Measurements from ENCODE around the gene PDE4D. TPM values are rescaled to one million over a fixed set of nuclear protein-coding genes. Genes with fewer than 3 reads are reported as not detected.
A peak's percentile ranks its signal among the peaks of the same experiment; 100 is the strongest.

The PDE4D gene
- total and polyA plus RNA-seq, 4 donors, result 12.8 to 167 (median 44.5) TPM

GRCh38 chr5:59354274-59354673 lies 539.3 kb downstream of the PDE4D start:
- Histone ChIP-seq H3K27ac (ENCODE audit: low read depth in 1 of 2, low read length in 1 of 2) (no peak overlapping the region), H3K4me3 (no peak overlapping the region), H3K27me3 (ENCODE audit: control insufficient read depth in 3 of 3, insufficient read depth in 3 of 3, low read length in 2 of 3) (no peaks in the 10 kb centered on the region), H3K9ac (ENCODE audit: insufficient read depth in 1 of 2, low read length in 2 of 2) (no peak overlapping the region), H3K36me3 (ENCODE audit: control insufficient read depth in 4 of 4, insufficient read depth in 4 of 4, low read length in 4 of 4) (peaks cover 0 to 1% (median 0%) of the 10 kb centered on the region in 4 donors), H3K4me1 (ENCODE audit: control insufficient read depth in 5 of 5, insufficient read depth in 5 of 5, low read length in 5 of 5) (peaks cover 4 to 66% (median 26%) of the 10 kb centered on the region in 5 donors), H3K9me3 (ENCODE audit: control insufficient read depth in 4 of 4, insufficient read depth in 3 of 4, low read length in 3 of 4) (no peaks in the 10 kb centered on the region)
- DNase-seq, result no peak
- no peak for ATAC-seq (ENCODE audit: insufficient read depth, low FRiP score)
- 89 to 98% methylated on average over 5 of the region's 5 CpGs for WGBS, 2 donors
- no peak for TF ChIP-seq CTCF (IDR thresholded peaks at IDR 0.05; ENCODE audit: control extremely low read depth, extremely low read depth)

GRCh38 chr5:59351076-59351794 lies 542.3 kb downstream of the PDE4D start:
- peak; percentile 63 to 94 (median 93) for DNase-seq
- 51 to 65% methylated on average over 4 of the region's 4 CpGs for WGBS, 2 donors
- Histone ChIP-seq H3K4me3 (no peak overlapping the region), H3K27ac (ENCODE audit: low read depth in 1 of 2, low read length in 1 of 2) (no peak overlapping the region), H3K9ac (ENCODE audit: insufficient read depth in 1 of 2, low read length in 2 of 2) (no peak overlapping the region), H3K4me1 (ENCODE audit: control insufficient read depth in 5 of 5, insufficient read depth in 5 of 5, low read length in 5 of 5) (peaks cover 0 to 45% (median 5%) of the 10 kb centered on the region in 5 donors), H3K27me3 (ENCODE audit: control insufficient read depth in 3 of 3, insufficient read depth in 3 of 3, low read length in 2 of 3) (no peaks in the 10 kb centered on the region), H3K9me3 (ENCODE audit: control insufficient read depth in 4 of 4, insufficient read depth in 3 of 4, low read length in 3 of 4) (no peaks in the 10 kb centered on the region), H3K36me3 (ENCODE audit: control insufficient read depth in 4 of 4, insufficient read depth in 4 of 4, low read length in 4 of 4) (peaks cover 0 to 1% (median 0%) of the 10 kb centered on the region in 4 donors)
- no peak for TF ChIP-seq CTCF (IDR thresholded peaks at IDR 0.05; ENCODE audit: control extremely low read depth, extremely low read depth)
- no peak for ATAC-seq (ENCODE audit: insufficient read depth, low FRiP score)

GRCh38 chr5:59348189-59348588 lies 545.3 kb downstream of the PDE4D start:
- Histone ChIP-seq H3K9ac (ENCODE audit: insufficient read depth in 1 of 2, low read length in 2 of 2) (no peak overlapping the region), H3K36me3 (ENCODE audit: control insufficient read depth in 4 of 4, insufficient read depth in 4 of 4, low read length in 4 of 4) (peaks cover 0 to 1% (median 0%) of the 10 kb centered on the region in 4 donors), H3K27ac (ENCODE audit: low read depth in 1 of 2, low read length in 1 of 2) (no peak overlapping the region), H3K4me3 (no peak overlapping the region), H3K4me1 (ENCODE audit: control insufficient read depth in 5 of 5, insufficient read depth in 5 of 5, low read length in 5 of 5) (peaks cover 0 to 33% (median 5%) of the 10 kb centered on the region in 5 donors), H3K9me3 (ENCODE audit: control insufficient read depth in 4 of 4, insufficient read depth in 3 of 4, low read length in 3 of 4) (no peaks in the 10 kb centered on the region), H3K27me3 (ENCODE audit: control insufficient read depth in 3 of 3, insufficient read depth in 3 of 3, low read length in 2 of 3) (no peaks in the 10 kb centered on the region)
- ATAC-seq (ENCODE audit: insufficient read depth, low FRiP score), result no peak
- no peak for TF ChIP-seq CTCF (IDR thresholded peaks at IDR 0.05; ENCODE audit: control extremely low read depth, extremely low read depth)
- peak in 1 of 3 donors; percentile 28 for DNase-seq

Measured in lung (tissue), 12 donors.